Fibroblast of villous mesenchyme (primary cell): Measurements from ENCODE around the gene POU3F2. TPM values are rescaled to one million over a fixed set of nuclear protein-coding genes. Genes with fewer than 3 reads are reported as not detected.

Experiments
- total RNA-seq: library from RNA; depleted of rRNA; stranded (reverse); fragments of >200 nt; gene quantifications from 2 replicates; pipeline ENCODE4 v1.2.3, GENCODE V29; 2012

Gene POU3F2
- total RNA-seq, 1 donor = not detected

Other genes starting within 250 kb of the POU3F2 start
- gene FBXL4, start 113.4 kb downstream of the POU3F2 start, total RNA-seq = 10.6 and 19.0 TPM in 2 replicates